Measurements from ENCODE around the gene CLIP4. TPM values are rescaled to one million over a fixed set of nuclear protein-coding genes. Genes with fewer than 3 reads are reported as not detected.

CLIP4 gene
- total and polyA plus RNA-seq, 2 of the 4 experiments (the other 2 are of a cell fraction): 29.7 to 66.3 TPM

DNA sequence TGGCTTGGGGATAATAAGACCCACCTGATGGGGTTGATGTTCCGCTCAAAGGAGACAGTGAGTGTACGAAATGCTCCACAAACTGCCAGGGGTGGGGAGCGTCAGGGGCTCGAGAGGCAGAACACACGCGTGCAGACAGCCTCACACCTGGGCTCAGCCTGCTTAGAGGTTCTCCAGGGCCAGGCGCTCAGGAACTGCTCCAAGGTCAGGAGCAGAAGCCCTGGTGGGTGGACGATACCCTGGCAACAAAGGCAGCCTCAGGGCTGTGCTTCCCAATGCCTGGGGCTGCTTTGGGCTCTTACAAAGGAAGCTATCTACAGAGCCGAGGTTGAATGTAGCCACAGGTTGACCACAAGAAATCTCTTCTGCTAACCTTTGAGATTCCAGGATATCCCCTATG lies 114.4 kb downstream of the CLIP4 start:
- Histone ChIP-seq H3K18ac (ENCODE audit: low read depth, low read length) (no peak overlapping the region), H3K27ac (ENCODE audit: insufficient read depth, low read length) (no peak overlapping the region), H3K4me2 (ENCODE audit: low read depth, low read length) (no peak overlapping the region), H3K4ac (ENCODE audit: low read depth, low read length) (no peak overlapping the region), H2BK15ac (ENCODE audit: low read depth, low read length) (no peak overlapping the region), H2AK5ac (ENCODE audit: low read depth, low read length) (no peak overlapping the region), H4K5ac (ENCODE audit: low read depth, low read length) (no peak overlapping the region), H2BK120ac (ENCODE audit: low read depth, low read length) (no peak overlapping the region), H3K79me1 (ENCODE audit: low read depth in 1 of 2, low read length in 2 of 2) (no peaks in the 10 kb centered on the region), H3K14ac (replicated peaks; ENCODE audit: low read depth, low read length) (no peak overlapping the region), H4K8ac (ENCODE audit: low read depth in 2 of 2, low read length in 2 of 2) (no peak overlapping the region), H4K20me1 (ENCODE audit: insufficient read depth, low read length) (no peaks in the 10 kb centered on the region), H3K23ac (ENCODE audit: low read depth, low read length) (no peak overlapping the region), H3K9me3 (ENCODE audit: control insufficient read depth, insufficient read depth, low read length) (no peaks in the 10 kb centered on the region), H3K9ac (ENCODE audit: low read depth, low read length) (no peak overlapping the region), H3K9me1 (ENCODE audit: insufficient read depth, low read length) (no peaks in the 10 kb centered on the region), H2BK20ac (ENCODE audit: low read depth, low read length) (no peak overlapping the region), H3K27me3 (ENCODE audit: control insufficient read depth, insufficient read depth, low read length) (peaks cover 60% of the 10 kb centered on the region), H4K91ac (ENCODE audit: insufficient read depth, low read depth, low read length) (no peak overlapping the region), H3K36me3 (ENCODE audit: control insufficient read depth, insufficient read depth, low read length) (no peaks in the 10 kb centered on the region), H2BK5ac (ENCODE audit: low read depth, low read length, poor library complexity, severe bottlenecking) (no peak overlapping the region), H3K4me3 (ENCODE audit: insufficient read depth, low read depth, low read length) (no peak overlapping the region), H2AK9ac (replicated peaks; ENCODE audit: low read depth, low read length, poor library complexity) (no peak overlapping the region), H2AFZ (replicated peaks; ENCODE audit: low read length, poor library complexity) (no peak overlapping the region), H3K4me1 (ENCODE audit: control insufficient read depth, insufficient read depth, low read length) (0 out of 2 replicates have a peak, but pooled peaks cover 2% of the 10 kb centered on the region), H3K56ac (ENCODE audit: extremely low read depth, insufficient read depth, low read length) (no peak overlapping the region)
- ATAC-seq (ENCODE audit: low read depth) (no peak), DNase-seq (no peak)
- no peak for TF ChIP-seq SMC3 (IDR thresholded peaks at IDR 0.05; ENCODE audit: low read depth, low read length)
- no peak for TF ChIP-seq BHLHE40 (IDR thresholded peaks at IDR 0.05; ENCODE audit: low read depth, low read length)
- no peak for TF ChIP-seq CEBPB (IDR thresholded peaks at IDR 0.05; ENCODE audit: low read depth, low read length)
- no peak for TF ChIP-seq MAFK (IDR thresholded peaks at IDR 0.05; ENCODE audit: low read depth, low read length)
- TF ChIP-seq USF2 (IDR thresholded peaks at IDR 0.05; ENCODE audit: low read depth, low read length): no peak
- no peak for TF ChIP-seq NFE2L2 (IDR thresholded peaks at IDR 0.05; ENCODE audit: low read depth, low read length)
- TF ChIP-seq POLR2A (IDR thresholded peaks at IDR 0.05; ENCODE audit: low read depth, low read length): no peak
- TF ChIP-seq FOS (IDR thresholded peaks at IDR 0.05; ENCODE audit: low read depth, low read length): no peak
- no peak for TF ChIP-seq CHD1 (IDR thresholded peaks at IDR 0.05; ENCODE audit: low read depth, low read length)
- no peak for TF ChIP-seq CTCF (conservative IDR thresholded peaks at IDR 0.05; ENCODE audit: low read depth, low read length)
- no TSS peak for BruUV-seq (replicated peaks)
- ChIA-PET CTCF (no interaction called here), POLR2A (ENCODE audit: unreplicated experiment) (no interaction called here)
- in situ Hi-C loops (cut with MboI; ENCODE audit: low sequenced_read_pairs): no loop called here
- intact Hi-C loops (cut with micrococcal nuclease): no loop called here
- dilution Hi-C loops (cut with HindIII; ENCODE audit: low sequenced_read_pairs, unreplicated experiment): no loop called here
- WGBS, 2 experiments (ENCODE audit: extremely low coverage in 2 of 2, insufficient read length in 1 of 2): 80% methylated on average over 7 of the region's 9 CpGs; no CpG with 5 or more reads in 1 of the 2 experiments
